Ovary (tissue), 9 donors: ENCODE data around the gene GRHPR. TPM values are rescaled to one million over a fixed set of nuclear protein-coding genes. Genes with fewer than 3 reads are reported as not detected.

Experiments used
- DNase-seq, 5 donors: peaks; one replicate each; pipeline ENCODE4 v3.0.0-alpha.2; 2019 to 2020
- H3K27ac ChIP-seq, 2 donors: fragments of 200-600 bp; one replicate each; pipeline versions ENCODE4 v1.5.1 to v1.8.0; 2019 to 2022
- H3K27me3 ChIP-seq: fragments of 200-600 bp; one replicate; pipeline ENCODE4 v1.8.0; 2022
- H3K36me3 ChIP-seq: fragments of 200-600 bp; sonication (generic); one replicate; pipeline ENCODE4 v1.5.1; 2019
- H3K4me1 ChIP-seq: one replicate; pipeline ENCODE4 v1.8.1; 2013; ENCODE audit warnings: mild to moderate bottlenecking, moderate library complexity; ENCODE audit not compliant: insufficient read depth
- H3K4me3 ChIP-seq: fragments of 200-600 bp; sonication (generic); one replicate; pipeline ENCODE4 v1.5.1; 2017
- H3K9me3 ChIP-seq, 2 donors: fragments of 200-600 bp in 1 of 2; sonication (generic) in 1 of 2; one replicate each; pipeline versions ENCODE4 v1.5.1 to v1.8.1; 2013 to 2019; ENCODE audit warnings: mild to moderate bottlenecking in 1 of 2, moderate library complexity in 1 of 2
- EP300 ChIP-seq: sonication (generic); formaldehyde crosslinking; IDR thresholded peaks from one replicate; pipeline ENCODE4 v1.6.1; 2017; ENCODE audit warnings: antibody characterized with exemption
- POLR2A ChIP-seq: fragments of 450-650 bp; IDR thresholded peaks from one replicate; pipeline ENCODE4 v1.6.1; 2017; ENCODE audit warnings: antibody characterized with exemption, mild to moderate bottlenecking, moderate library complexity
- WGBS, 3 donors: extraction: QIAGEN DNeasy Blood & Tissue Kit in 1 of 3; methylation state at CpG; one replicate each; pipeline versions ENCODE4 v1.1.5 to v1.1.7; 2013 to 2017; 5-methylcytosine and 5-hydroxymethylcytosine counted together
- intact Hi-C, 4 donors: fragments of 100-400 bp; cut with DNase I; formaldehyde crosslinking; loops; one replicate each; pipeline versions ENCODE4 v1.11.0 to v1.15.1; 2022 to 2023
- polyA plus RNA-seq, 2 donors: library from polyadenylated mRNA; stranded (reverse); fragments of 200-250 nt in 1 of 2; fragments of 350-450 nt in 1 of 2; fragmentation: Illumina TruSeq in 1 of 2; extraction: RNeasy Lipid Tissue Mini Kit (QIAGEN cat#74804) in 1 of 2; gene quantifications; one replicate each; pipeline ENCODE4 v1.2.3, GENCODE V29; 2013 to 2014
- total RNA-seq, 7 donors: library from RNA; depleted of rRNA in 2 of 7; stranded (reverse); fragments of >200 nt in 2 of 7; fragmentation: NEBNext Ultra II Directional in 3 of 7; extraction: Animal tissue kit (Norgen Biotek cat#: 25700) in 3 of 7; gene quantifications; one replicate each; pipeline versions ENCODE4 v1.1.0 to v1.2.4, GENCODE V29; 2016 to 2023
- TF ChIP-seq, protein P1 (sequence below), 3 donors: fragments of 450-650 bp in 2 of 3; fragments of 200-600 bp in 1 of 3; IDR thresholded peaks; one replicate each; pipeline versions ENCODE4 v1.5.1 to v1.8.0; 2016 to 2022; ENCODE audit warnings: antibody characterized with exemption in 3 of 3, mild to moderate bottlenecking in 1 of 3
- donor health status: DM: no; HTN: no; CAD: no; lungs with moderate emphysema.
- donor health status: DM: no; HTN: no; CAD: no.
- donor health status: Bipolar disorder and iron deficiency.
- donor health status: DM: yes; HTN: yes; CAD: no.
- donor health status: DM: no; HTN: no; CAD: no.
- donor health status: DM: yes; HTN: yes; CAD: no.

Gene GRHPR
- total and polyA plus RNA-seq, 9 donors = 87.5 to 138 (median 93.2) TPM

DNA sequence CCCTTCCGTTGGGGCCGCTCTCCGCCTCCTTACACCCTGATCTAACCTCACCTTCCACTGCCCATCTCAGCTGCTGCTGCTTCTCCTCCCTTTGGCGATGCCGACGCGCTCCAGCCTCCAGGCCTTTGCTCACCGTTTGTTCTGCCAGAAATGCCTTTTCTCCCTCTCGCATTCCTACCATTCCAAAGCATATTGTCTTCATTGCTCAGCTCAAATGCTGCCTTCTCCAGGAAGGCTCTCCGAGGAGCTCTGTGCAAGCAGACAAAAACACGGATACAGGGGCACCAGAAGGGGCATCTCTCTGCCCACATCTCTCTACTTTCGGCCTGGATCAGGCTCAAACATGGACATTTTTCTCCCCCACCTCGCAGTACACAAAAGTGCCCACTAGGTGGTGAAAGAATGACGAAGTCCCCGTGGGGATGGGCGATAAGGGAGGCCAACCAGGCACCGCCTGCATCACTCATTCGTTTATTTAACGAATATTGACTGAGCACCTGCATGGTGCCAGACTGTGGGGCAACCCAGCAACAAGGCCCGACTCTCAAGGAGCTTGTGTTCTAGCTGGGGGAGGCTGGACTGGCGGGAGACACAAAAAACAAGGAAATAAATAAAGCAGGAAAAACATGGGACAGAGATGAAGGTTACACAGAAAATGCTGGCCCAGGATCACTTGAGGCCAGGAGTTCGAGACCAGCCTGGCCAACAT, 7.3 kb upstream of the GRHPR start:
- Histone ChIP-seq H3K4me1 (no peaks in the 10 kb centered on the region), H3K27ac (no peak overlapping the region), H3K27me3 (no peaks in the 10 kb centered on the region), H3K4me3 (no peak overlapping the region), H3K9me3 (no peaks in the 10 kb centered on the region), H3K36me3 (no peaks in the 10 kb centered on the region)
- 11 to 13% (median 12%) methylated on average over 22 of the region's 22 CpGs for WGBS, 3 donors
- peak; percentile 49 to 73 (median 67) for DNase-seq
- intact Hi-C loops = loop anchor here in 1 of 4 donors (2.0 to 10.0 kb wide), 2 partner anchors 72 to 160 kb away; partner anchors contain the start of gene FBXO10
- TF ChIP-seq POLR2A (no peak), EP300 (no peak)
- TF ChIP-seq, protein P1, sequence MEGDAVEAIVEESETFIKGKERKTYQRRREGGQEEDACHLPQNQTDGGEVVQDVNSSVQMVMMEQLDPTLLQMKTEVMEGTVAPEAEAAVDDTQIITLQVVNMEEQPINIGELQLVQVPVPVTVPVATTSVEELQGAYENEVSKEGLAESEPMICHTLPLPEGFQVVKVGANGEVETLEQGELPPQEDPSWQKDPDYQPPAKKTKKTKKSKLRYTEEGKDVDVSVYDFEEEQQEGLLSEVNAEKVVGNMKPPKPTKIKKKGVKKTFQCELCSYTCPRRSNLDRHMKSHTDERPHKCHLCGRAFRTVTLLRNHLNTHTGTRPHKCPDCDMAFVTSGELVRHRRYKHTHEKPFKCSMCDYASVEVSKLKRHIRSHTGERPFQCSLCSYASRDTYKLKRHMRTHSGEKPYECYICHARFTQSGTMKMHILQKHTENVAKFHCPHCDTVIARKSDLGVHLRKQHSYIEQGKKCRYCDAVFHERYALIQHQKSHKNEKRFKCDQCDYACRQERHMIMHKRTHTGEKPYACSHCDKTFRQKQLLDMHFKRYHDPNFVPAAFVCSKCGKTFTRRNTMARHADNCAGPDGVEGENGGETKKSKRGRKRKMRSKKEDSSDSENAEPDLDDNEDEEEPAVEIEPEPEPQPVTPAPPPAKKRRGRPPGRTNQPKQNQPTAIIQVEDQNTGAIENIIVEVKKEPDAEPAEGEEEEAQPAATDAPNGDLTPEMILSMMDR (IDR thresholded peaks at IDR 0.05) = peak; percentile 64 to 76 (median 69)

GRCh38 chr9:37417252-37417803, 5.2 kb upstream of the GRHPR start:
- intact Hi-C loops = loop anchor here in 1 of 4 donors (10.0 kb wide), 1 partner anchor 157 kb away; the partner anchor contains the start of gene FBXO10
- DNase-seq = no peak
- H3K4me3 ChIP-seq = no peak overlapping the region
- H3K9me3 ChIP-seq = no peaks in the 10 kb centered on the region
- TF ChIP-seq EP300 (no peak), POLR2A (no peak)
- TF ChIP-seq, protein P1 (IDR thresholded peaks at IDR 0.05) = no peak
- H3K27ac ChIP-seq = no peak overlapping the region
- no peaks in the 10 kb centered on the region for H3K36me3 ChIP-seq
- H3K27me3 ChIP-seq = no peaks in the 10 kb centered on the region
- WGBS, 3 donors = 86 to 94% (median 92%) methylated on average over 9 of the region's 9 CpGs
- H3K4me1 ChIP-seq = no peaks in the 10 kb centered on the region

GRCh38 chr9:37417857-37418618, 4.5 kb upstream of the GRHPR start:
- Histone ChIP-seq H3K36me3 (no peaks in the 10 kb centered on the region), H3K9me3 (no peaks in the 10 kb centered on the region), H3K4me3 (no peak overlapping the region), H3K4me1 (no peaks in the 10 kb centered on the region), H3K27me3 (no peaks in the 10 kb centered on the region), H3K27ac (no peak overlapping the region)
- DNase-seq = no peak
- 88 to 92% (median 92%) methylated on average over 9 of the region's 9 CpGs for WGBS, 3 donors
- TF ChIP-seq, protein P1 (IDR thresholded peaks at IDR 0.05) = no peak
- no peak for TF ChIP-seq POLR2A
- TF ChIP-seq EP300 = no peak
- intact Hi-C loops = loop anchor here in 1 of 4 donors (10.0 kb wide), 1 partner anchor 157 kb away; the partner anchor contains the start of gene FBXO10

DNA sequence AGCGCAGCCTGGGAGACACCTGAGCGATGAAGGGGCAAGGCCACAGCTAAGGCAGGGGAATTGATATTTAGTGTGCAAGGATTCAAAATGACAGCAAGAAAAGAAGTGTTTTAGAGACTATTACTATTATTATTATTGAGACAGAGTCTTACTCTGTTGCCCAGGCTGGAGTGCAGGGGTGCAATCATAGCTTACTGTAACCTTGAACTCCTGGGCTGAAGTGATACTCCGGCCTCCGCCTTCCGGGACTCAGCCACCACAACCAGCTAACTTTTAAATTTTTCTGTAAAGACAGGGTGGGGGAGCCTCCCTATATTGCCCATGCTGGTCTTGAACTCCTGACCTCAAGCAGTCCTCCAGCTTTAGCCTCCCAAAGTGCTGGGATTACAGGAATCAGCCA, 3.3 kb upstream of the GRHPR start:
- Histone ChIP-seq H3K36me3 (no peaks in the 10 kb centered on the region), H3K4me1 (peaks cover 11% of the 10 kb centered on the region), H3K9me3 (no peaks in the 10 kb centered on the region), H3K27ac (no peak overlapping the region), H3K27me3 (no peaks in the 10 kb centered on the region), H3K4me3 (no peak overlapping the region)
- no peak for DNase-seq
- intact Hi-C loops = loop anchor here in 1 of 4 donors (10.0 kb wide), 1 partner anchor 156 kb away; the partner anchor contains the start of gene FBXO10
- 67 to 79% (median 68%) methylated on average over 5 of the region's 5 CpGs for WGBS, 3 donors
- TF ChIP-seq POLR2A (no peak), EP300 (no peak)
- TF ChIP-seq, protein P1 (IDR thresholded peaks at IDR 0.05) = no peak
